DOHH2 (cell line): ENCODE measurements around the gene ADAMTS13.

ENCODE experiments used
- H3F3A ChIP-seq: fragments of 200-600 bp; sonication (generic), shearing (Covaris generic); 2 replicates; pipeline ENCODE4 v1.6.0; 2016; ENCODE audit warnings: antibody characterized with exemption, mild to moderate bottlenecking; ENCODE audit not compliant: control insufficient read depth, insufficient read depth
- H3K27ac ChIP-seq: fragments of 200-600 bp; sonication (generic); 2 replicates; pipeline ENCODE4 v1.5.1; 2014; ENCODE audit warnings: low read depth, mild to moderate bottlenecking, low read length, moderate library complexity
- H3K27me3 ChIP-seq: fragments of 200-600 bp; sonication (generic); 2 replicates; pipeline ENCODE4 v1.6.1; 2014; ENCODE audit warnings: mild to moderate bottlenecking, low read length, mixed read lengths; ENCODE audit not compliant: control insufficient read depth
- H3K36me3 ChIP-seq: fragments of 200-600 bp; sonication (generic); 2 replicates; pipeline ENCODE4 v1.6.1; 2014; ENCODE audit warnings: mild to moderate bottlenecking, low read length, moderate library complexity, mixed read lengths; ENCODE audit not compliant: control insufficient read depth
- H3K4me1 ChIP-seq: fragments of 200-600 bp; sonication (generic); 2 replicates; pipeline ENCODE4 v1.6.1; 2014; ENCODE audit warnings: mild to moderate bottlenecking, low read length, mixed read lengths; ENCODE audit not compliant: control insufficient read depth
- H3K4me2 ChIP-seq: fragments of 200-600 bp; sonication (generic); 2 replicates; pipeline ENCODE4 v1.6.0; 2014; ENCODE audit warnings: mild to moderate bottlenecking, low read length, moderate library complexity
- H3K4me3 ChIP-seq: fragments of 200-600 bp; sonication (generic); 2 replicates; pipeline ENCODE4 v1.5.1; 2014; ENCODE audit warnings: mild to moderate bottlenecking, low read length, mixed read lengths
- H3K79me2 ChIP-seq: fragments of 200-600 bp; sonication (generic); 2 replicates; pipeline ENCODE4 v1.6.1; 2014; ENCODE audit warnings: mild to moderate bottlenecking, low read length, mixed read lengths; ENCODE audit not compliant: control insufficient read depth
- H3K9me2 ChIP-seq: fragments of 200-600 bp; sonication (generic); replicated peaks from 2 replicates; pipeline ENCODE4 v1.6.1; 2014; ENCODE audit warnings: mild to moderate bottlenecking, low read length, mixed read lengths; ENCODE audit not compliant: control insufficient read depth
- H3K9me3 ChIP-seq: fragments of 200-600 bp; sonication (generic); 2 replicates; pipeline ENCODE4 v1.6.1; 2014; ENCODE audit warnings: antibody characterized with exemption, low read length, mixed read lengths; ENCODE audit not compliant: control insufficient read depth, insufficient read depth
- H4K20me1 ChIP-seq: fragments of 200-600 bp; sonication (generic); 2 replicates; pipeline ENCODE4 v1.6.0; 2014; ENCODE audit warnings: low read depth, mild to moderate bottlenecking, antibody characterized with exemption, low read length, moderate library complexity; ENCODE audit not compliant: control insufficient read depth, insufficient read depth
- EZH2phosphoT487 ChIP-seq: fragments of 200-600 bp; sonication (generic); IDR thresholded peaks from 2 replicates; pipeline ENCODE4 v1.6.1; 2017; ENCODE audit warnings: borderline replicate concordance, mild to moderate bottlenecking, antibody characterized with exemption, low read length, moderate library complexity, mixed read lengths
- TF ChIP-seq, protein P1 (sequence below): fragments of 200-600 bp; sonication (generic); IDR thresholded peaks from one replicate; pipeline ENCODE4 v1.5.1; 2014; ENCODE audit warnings: antibody characterized with exemption, mild to moderate bottlenecking, low read depth, low read length; ENCODE audit not compliant: poor library complexity, severe bottlenecking

Gene ADAMTS13

DNA sequence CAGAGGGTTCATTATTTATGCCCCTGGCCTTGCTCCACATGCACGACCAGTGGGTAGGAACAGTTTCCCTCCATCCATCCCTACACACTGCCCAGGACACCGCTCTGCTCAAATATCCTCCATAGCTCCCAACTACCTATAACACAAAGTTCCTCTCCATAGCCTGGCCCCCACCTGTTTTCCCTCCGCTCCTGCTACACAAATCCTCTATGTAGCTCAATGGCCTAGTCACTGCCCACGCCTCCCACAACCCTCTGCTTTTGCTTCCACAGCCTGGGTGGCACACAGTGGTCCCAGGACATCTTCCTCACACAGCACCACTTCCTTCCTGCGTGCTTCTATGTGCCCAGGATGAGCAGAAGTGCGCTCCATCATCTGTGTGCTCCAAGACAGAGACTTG, 24.8 kb upstream of the ADAMTS13 start:
- peaks cover 5% of the 10 kb centered on the region; the same call in 1 of the 2 replicates for H3K27me3 ChIP-seq
- no peaks in the 10 kb centered on the region for H3K79me2 ChIP-seq
- no peak overlapping the region for H3K27ac ChIP-seq
- H3K4me1 ChIP-seq: no peaks in the 10 kb centered on the region
- H3F3A ChIP-seq: no peaks in the 10 kb centered on the region
- no peaks in the 10 kb centered on the region for H4K20me1 ChIP-seq
- TF ChIP-seq EZH2phosphoT487: no peak
- TF ChIP-seq, protein P1, sequence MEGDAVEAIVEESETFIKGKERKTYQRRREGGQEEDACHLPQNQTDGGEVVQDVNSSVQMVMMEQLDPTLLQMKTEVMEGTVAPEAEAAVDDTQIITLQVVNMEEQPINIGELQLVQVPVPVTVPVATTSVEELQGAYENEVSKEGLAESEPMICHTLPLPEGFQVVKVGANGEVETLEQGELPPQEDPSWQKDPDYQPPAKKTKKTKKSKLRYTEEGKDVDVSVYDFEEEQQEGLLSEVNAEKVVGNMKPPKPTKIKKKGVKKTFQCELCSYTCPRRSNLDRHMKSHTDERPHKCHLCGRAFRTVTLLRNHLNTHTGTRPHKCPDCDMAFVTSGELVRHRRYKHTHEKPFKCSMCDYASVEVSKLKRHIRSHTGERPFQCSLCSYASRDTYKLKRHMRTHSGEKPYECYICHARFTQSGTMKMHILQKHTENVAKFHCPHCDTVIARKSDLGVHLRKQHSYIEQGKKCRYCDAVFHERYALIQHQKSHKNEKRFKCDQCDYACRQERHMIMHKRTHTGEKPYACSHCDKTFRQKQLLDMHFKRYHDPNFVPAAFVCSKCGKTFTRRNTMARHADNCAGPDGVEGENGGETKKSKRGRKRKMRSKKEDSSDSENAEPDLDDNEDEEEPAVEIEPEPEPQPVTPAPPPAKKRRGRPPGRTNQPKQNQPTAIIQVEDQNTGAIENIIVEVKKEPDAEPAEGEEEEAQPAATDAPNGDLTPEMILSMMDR: no peak
- H3K36me3 ChIP-seq: no peaks in the 10 kb centered on the region
- no peaks in the 10 kb centered on the region for H3K9me2 ChIP-seq
- H3K4me2 ChIP-seq: no peak overlapping the region
- H3K4me3 ChIP-seq: no peak overlapping the region
- no peaks in the 10 kb centered on the region for H3K9me3 ChIP-seq

DNA sequence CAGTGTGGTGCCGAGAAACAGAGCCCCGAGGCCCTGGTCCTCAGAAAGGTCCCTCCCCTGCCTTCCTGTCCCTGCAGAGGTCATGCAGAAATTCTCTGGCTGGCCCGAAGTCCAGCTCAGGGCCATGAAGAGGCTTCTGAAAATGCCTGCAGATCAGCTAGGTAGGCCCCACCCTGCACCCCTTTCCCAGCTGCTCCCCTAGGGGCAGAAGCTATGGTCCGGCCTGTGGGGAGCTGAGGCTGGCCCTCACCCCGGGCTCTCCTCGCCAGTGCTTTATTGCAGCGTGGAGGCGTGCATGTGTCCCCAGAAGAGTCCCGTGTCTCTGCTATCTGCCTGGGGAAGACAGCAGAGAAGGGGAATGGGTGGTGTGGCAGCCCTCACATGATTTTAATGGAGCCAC, 24.3 kb upstream of the ADAMTS13 start:
- no peak overlapping the region for H3K4me3 ChIP-seq
- no peak overlapping the region for H3K4me2 ChIP-seq
- no peaks in the 10 kb centered on the region for H3K9me2 ChIP-seq
- no peaks in the 10 kb centered on the region for H3K36me3 ChIP-seq
- H3K9me3 ChIP-seq: no peaks in the 10 kb centered on the region
- no peaks in the 10 kb centered on the region for H4K20me1 ChIP-seq
- H3K4me1 ChIP-seq: no peaks in the 10 kb centered on the region
- no peak for TF ChIP-seq EZH2phosphoT487
- TF ChIP-seq, protein P1: no peak
- H3K27ac ChIP-seq: no peak overlapping the region
- no peaks in the 10 kb centered on the region for H3F3A ChIP-seq
- peaks cover 5% of the 10 kb centered on the region; the same call in 1 of the 2 replicates for H3K27me3 ChIP-seq
- no peaks in the 10 kb centered on the region for H3K79me2 ChIP-seq

DNA sequence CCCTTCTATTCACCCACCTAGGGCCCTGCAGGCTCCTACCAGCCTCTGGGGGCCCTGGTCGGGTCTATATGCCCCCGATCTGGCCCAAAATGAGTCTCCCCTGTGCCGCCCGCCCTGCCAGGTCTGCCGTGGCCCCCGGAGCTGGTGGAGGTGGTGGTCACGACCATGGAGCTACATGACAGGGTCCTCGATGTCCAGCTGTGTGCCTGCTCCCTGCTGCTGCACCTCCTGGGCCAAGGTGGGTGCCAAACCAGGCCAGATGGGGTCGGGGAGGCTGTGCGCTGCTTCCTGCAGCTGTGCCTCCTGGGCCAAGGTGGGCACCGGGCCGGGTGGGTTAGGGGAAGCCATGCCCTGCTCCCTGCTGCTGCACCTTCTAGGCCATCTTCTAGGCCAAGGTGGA, 21.9 kb upstream of the ADAMTS13 start:
- H3K9me2 ChIP-seq: no peaks in the 10 kb centered on the region
- TF ChIP-seq EZH2phosphoT487: no peak
- TF ChIP-seq, protein P1: no peak
- no peaks in the 10 kb centered on the region for H4K20me1 ChIP-seq
- no peaks in the 10 kb centered on the region for H3K9me3 ChIP-seq
- no peak overlapping the region for H3K4me2 ChIP-seq
- no peaks in the 10 kb centered on the region for H3K4me1 ChIP-seq
- H3K79me2 ChIP-seq: no peaks in the 10 kb centered on the region
- H3K27me3 ChIP-seq: peaks cover 5% of the 10 kb centered on the region; the same call in 1 of the 2 replicates
- peaks cover 16% of the 10 kb centered on the region for H3K36me3 ChIP-seq
- no peak overlapping the region for H3K4me3 ChIP-seq
- no peaks in the 10 kb centered on the region for H3F3A ChIP-seq
- no peak overlapping the region for H3K27ac ChIP-seq
